SK-N-SH (cell line): ENCODE measurements around the gene CPN2.

Experiments
- CTCF ChIP-seq: fragments of 200-600 bp; sonication (generic); IDR thresholded peaks from 2 replicates; pipeline ENCODE4 v1.6.1; 2017; ENCODE audit warnings: antibody characterized with exemption, mild to moderate bottlenecking, moderate library complexity
- GABPA ChIP-seq: IDR thresholded peaks from 2 replicates; pipeline ENCODE4 v1.4.0; 2012; ENCODE audit warnings: low read depth, mild to moderate bottlenecking
- IRF3 ChIP-seq: fragments of 150-350 bp; IDR thresholded peaks from 2 replicates; pipeline ENCODE4 v1.6.1; 2016; ENCODE audit warnings: mild to moderate bottlenecking, low read depth, low read length
- MAX ChIP-seq: IDR thresholded peaks from 2 replicates; pipeline ENCODE4 v1.4.0; 2012; ENCODE audit warnings: low read depth
- NFIC ChIP-seq: IDR thresholded peaks from 2 replicates; pipeline ENCODE4 v1.4.0; 2012; ENCODE audit warnings: borderline replicate concordance
- POLR2AphosphoS5 ChIP-seq: IDR thresholded peaks from 2 replicates; pipeline ENCODE4 v1.6.1; 2012; ENCODE audit warnings: low read depth, low read length
- REST ChIP-seq: IDR thresholded peaks from 2 replicates; pipeline ENCODE4 v1.6.1; 2012; ENCODE audit warnings: mild to moderate bottlenecking, low read depth, low read length, moderate library complexity
- SMC3 ChIP-seq: IDR thresholded peaks from 2 replicates; pipeline ENCODE4 v1.6.1; 2012; ENCODE audit warnings: low read depth, low read length, improper control_type of control experiment
- TAF1 ChIP-seq: IDR thresholded peaks from 2 replicates; pipeline ENCODE4 v1.6.1; 2012; ENCODE audit warnings: low read depth, mild to moderate bottlenecking, low read length, moderate library complexity, borderline replicate concordance
- TCF12 ChIP-seq: IDR thresholded peaks from 2 replicates; pipeline ENCODE4 v1.4.0; 2012
- TEAD4 ChIP-seq: IDR thresholded peaks from 2 replicates; pipeline ENCODE4 v1.4.0; 2012; ENCODE audit warnings: mild to moderate bottlenecking, borderline replicate concordance; ENCODE audit not compliant: insufficient read depth
- USF2 ChIP-seq: fragments of 150-350 bp; IDR thresholded peaks from 2 replicates; pipeline ENCODE4 v1.6.1; 2017; ENCODE audit warnings: antibody characterized with exemption, low read length, low read depth, borderline replicate concordance

- no peak for TF ChIP-seq CTCF
- no peak for TF ChIP-seq SMC3
- TF ChIP-seq REST, result no peak
- TF ChIP-seq USF2, result no peak
- TF ChIP-seq POLR2AphosphoS5, result no peak
- no peak for TF ChIP-seq TAF1
- TF ChIP-seq TEAD4, result no peak
- no peak for TF ChIP-seq IRF3
- no peak for TF ChIP-seq GABPA
- TF ChIP-seq TCF12, result no peak
- no peak for TF ChIP-seq MAX
- TF ChIP-seq NFIC, result no peak
Observed at GRCh38 chr3:194364314-194364651, 13.2 kb upstream of the CPN2 start.
